DND-41 (cell line): ENCODE results near the gene CKAP5.

Experiments
- ATAC-seq: fragments of 200-7000 bp; cut with Tn5 transposase; 3 replicates; pipeline ENCODE4 v1.9.1; 2021; ENCODE audit warnings: low read depth; ENCODE audit not compliant: insufficient read depth
- DNase-seq: peaks from one replicate; pipeline ENCODE4 v3.0.0-alpha.2; 2020
- H2AFZ ChIP-seq: 2 replicates; pipeline ENCODE4 v1.6.0; 2012; ENCODE audit warnings: low read depth, low read length
- H3K27ac ChIP-seq: 2 replicates; pipeline ENCODE4 v1.5.1; 2012; ENCODE audit warnings: low read length, inconsistent platforms
- H3K27me3 ChIP-seq: fragments of 200-600 bp; sonication (generic); 2 replicates; pipeline ENCODE4 v1.6.0; 2012; ENCODE audit warnings: low read length, mild to moderate bottlenecking, inconsistent platforms; ENCODE audit not compliant: insufficient read depth, poor library complexity
- H3K36me3 ChIP-seq: 2 replicates; pipeline ENCODE4 v1.5.1; 2012; ENCODE audit warnings: low read length, inconsistent platforms; ENCODE audit not compliant: insufficient read depth
- H3K4me1 ChIP-seq: 2 replicates; pipeline ENCODE4 v1.5.1; 2012; ENCODE audit warnings: mild to moderate bottlenecking, low read length; ENCODE audit not compliant: insufficient read depth
- H3K4me2 ChIP-seq: 2 replicates; pipeline ENCODE4 v1.6.0; 2012; ENCODE audit warnings: mild to moderate bottlenecking, moderate library complexity, low read length, inconsistent platforms; ENCODE audit not compliant: insufficient read depth
- H3K4me3 ChIP-seq, 2 experiments: fragments of 200-600 bp in 1 of 2; shearing (Covaris generic) in 1 of 2; 2 replicates each; pipeline ENCODE4 v1.5.1; 2012 to 2016; ENCODE audit warnings: inconsistent platforms in 2 of 2, low read length in 2 of 2, mild to moderate bottlenecking in 2 of 2, low read depth in 1 of 2, moderate library complexity in 1 of 2
- H3K79me2 ChIP-seq: 2 replicates; pipeline ENCODE4 v1.6.0; 2012; ENCODE audit warnings: low read length, inconsistent platforms; ENCODE audit not compliant: insufficient read depth
- H3K9ac ChIP-seq: 2 replicates; pipeline ENCODE4 v1.6.0; 2012; ENCODE audit warnings: low read depth, mild to moderate bottlenecking, inconsistent platforms, low read length, moderate library complexity
- H3K9me3 ChIP-seq: 2 replicates; pipeline ENCODE4 v1.5.1; 2012; ENCODE audit warnings: low read length, moderate library complexity, mild to moderate bottlenecking, inconsistent platforms; ENCODE audit not compliant: insufficient read depth, severe bottlenecking
- H4K20me1 ChIP-seq: 2 replicates; pipeline ENCODE4 v1.6.0; 2012; ENCODE audit warnings: low read length; ENCODE audit not compliant: insufficient read depth
- CTCF ChIP-seq: IDR thresholded peaks from 2 replicates; pipeline ENCODE4 v1.5.1; 2012; ENCODE audit warnings: borderline replicate concordance, low read length, moderate library complexity, mild to moderate bottlenecking; ENCODE audit not compliant: poor library complexity, severe bottlenecking; ENCODE audit errors: extremely low read depth
- EZH2 ChIP-seq: IDR thresholded peaks from 3 replicates; pipeline ENCODE4 v1.6.1; 2012; ENCODE audit warnings: borderline replicate concordance, low read depth, mild to moderate bottlenecking, moderate library complexity, low read length, inconsistent platforms; ENCODE audit not compliant: severe bottlenecking

Gene CKAP5

GRCh38 chr11:46889689-46890475 lies 43.8 kb upstream of the CKAP5 start:
- peak; percentile 93 for ATAC-seq
- no peaks in the 10 kb centered on the region for H3K36me3 ChIP-seq

GRCh38 chr11:46889251-46889650 lies 43.2 kb upstream of the CKAP5 start:
- Histone ChIP-seq H4K20me1 (no peaks in the 10 kb centered on the region), H3K4me2 (no peak overlapping the region), H3K27me3 (no peaks in the 10 kb centered on the region), H3K4me3 (no peak overlapping the region), H3K79me2 (no peaks in the 10 kb centered on the region), H3K9me3 (no peaks in the 10 kb centered on the region), H3K4me1 (no peaks in the 10 kb centered on the region), H2AFZ (no peak overlapping the region), H3K9ac (no peak overlapping the region), H3K36me3 (no peaks in the 10 kb centered on the region), H3K27ac (no peak overlapping the region)
- DNase-seq (no peak), ATAC-seq (0 out of 3 replicates have a peak, but pooled peaks have one; percentile 4)
- TF ChIP-seq EZH2: no peak
- no peak for TF ChIP-seq CTCF

More at GRCh38 chr11:46889689-46890475, 43.8 kb upstream of the CKAP5 start:
- no peak overlapping the region for H3K27ac ChIP-seq
- peak overlapping the region; percentile 50 for H2AFZ ChIP-seq
- H4K20me1 ChIP-seq: no peaks in the 10 kb centered on the region
- no peaks in the 10 kb centered on the region for H3K79me2 ChIP-seq
- H3K27me3 ChIP-seq: no peaks in the 10 kb centered on the region
- H3K4me2 ChIP-seq: no peak overlapping the region
- no peak overlapping the region for H3K9ac ChIP-seq
- H3K9me3 ChIP-seq: no peaks in the 10 kb centered on the region
- peak; percentile 75 for DNase-seq
- TF ChIP-seq CTCF (peak; percentile 90), EZH2 (no peak)
- no peaks in the 10 kb centered on the region for H3K4me1 ChIP-seq
- H3K4me3 ChIP-seq: no peak overlapping the region

- ATAC-seq: no peak
- H2AFZ ChIP-seq: no peak overlapping the region
- H3K9me3 ChIP-seq: no peaks in the 10 kb centered on the region
- no peaks in the 10 kb centered on the region for H3K36me3 ChIP-seq
- no peak for TF ChIP-seq CTCF
- H3K4me3 ChIP-seq: no peak overlapping the region
- H4K20me1 ChIP-seq: no peaks in the 10 kb centered on the region
- no peaks in the 10 kb centered on the region for H3K4me1 ChIP-seq
- no peak overlapping the region for H3K27ac ChIP-seq
- H3K27me3 ChIP-seq: no peaks in the 10 kb centered on the region
- H3K4me2 ChIP-seq: no peak overlapping the region
- no peak overlapping the region for H3K9ac ChIP-seq
- H3K79me2 ChIP-seq: no peaks in the 10 kb centered on the region
- no peak for DNase-seq
These were observed 42.6 kb upstream of the CKAP5 start for GRCh38 chr11:46888636-46889035.
